Brain microvascular endothelial cell (primary cell): ENCODE results near the gene IGF1R.

ENCODE experiments used
- DNase-seq: peaks from one replicate; pipeline ENCODE4 v3.0.0-alpha.2; 2020
- H3K27ac ChIP-seq: fragments of 250-450 bp; sonication (Bioruptor Pico); 2 replicates; pipeline ENCODE4 v1.5.1; 2020; ENCODE audit warnings: mild to moderate bottlenecking, moderate library complexity
- H3K27me3 ChIP-seq: fragments of 250-450 bp; sonication (Bioruptor Pico); replicated peaks from 2 replicates; pipeline ENCODE4 v1.5.1; 2020; ENCODE audit warnings: mild to moderate bottlenecking
- H3K36me3 ChIP-seq: fragments of 250-450 bp; sonication (Bioruptor Pico); replicated peaks from 2 replicates; pipeline ENCODE4 v1.5.1; 2020; ENCODE audit warnings: mild to moderate bottlenecking
- H3K4me3 ChIP-seq: 2 replicates; pipeline ENCODE4 v1.5.1; 2011; ENCODE audit warnings: low read depth, mild to moderate bottlenecking, control low read depth, low read length, moderate library complexity
- CTCF ChIP-seq: IDR thresholded peaks from 2 replicates; pipeline ENCODE4 v1.5.1; 2011; ENCODE audit warnings: low read depth, mild to moderate bottlenecking, moderate library complexity, low read length, control low read depth, inconsistent platforms; ENCODE audit errors: missing control alignments
- in situ Hi-C: cut with HindIII; loops from 2 replicates; pipeline ENCODE4 v1.10.0; 2017; ENCODE audit warnings: low sequenced_read_pairs, low pct_ligation_motif_present

The IGF1R gene

GRCh38 chr15:98894312-98894711 is 246.0 kb downstream of the IGF1R start:
- Histone ChIP-seq H3K36me3 (no peaks in the 10 kb centered on the region), H3K27ac (peak overlapping the region; percentile 20), H3K4me3 (no peak overlapping the region), H3K27me3 (no peaks in the 10 kb centered on the region)
- in situ Hi-C loops = no loop called here
- TF ChIP-seq CTCF = no peak
- no peak for DNase-seq

- H3K27ac ChIP-seq = peak overlapping the region; percentile 98
- H3K27me3 ChIP-seq = no peaks in the 10 kb centered on the region
- H3K36me3 ChIP-seq = no peaks in the 10 kb centered on the region
- in situ Hi-C loops = no loop called here
- H3K4me3 ChIP-seq = no peak overlapping the region
- no peak for TF ChIP-seq CTCF
- DNase-seq = peak; percentile 89
Measured at GRCh38 chr15:98896002-98896721, 247.8 kb downstream of the IGF1R start.

GRCh38 chr15:98896802-98897732 is 248.7 kb downstream of the IGF1R start:
- Histone ChIP-seq H3K36me3 (no peaks in the 10 kb centered on the region), H3K27me3 (no peaks in the 10 kb centered on the region), H3K27ac (peak overlapping the region; percentile 98), H3K4me3 (no peak overlapping the region)
- in situ Hi-C loops = no loop called here
- DNase-seq = peak; percentile 99
- TF ChIP-seq CTCF = no peak

GRCh38 chr15:98898122-98898521 is 249.8 kb downstream of the IGF1R start:
- no peak for TF ChIP-seq CTCF
- H3K27ac ChIP-seq = peak overlapping the region; percentile 98
- in situ Hi-C loops = no loop called here
- no peak for DNase-seq
- H3K4me3 ChIP-seq = no peak overlapping the region
- no peaks in the 10 kb centered on the region for H3K36me3 ChIP-seq
- no peaks in the 10 kb centered on the region for H3K27me3 ChIP-seq

GRCh38 chr15:98899272-98900021 is 251.1 kb downstream of the IGF1R start:
- Histone ChIP-seq H3K4me3 (no peak overlapping the region), H3K36me3 (no peaks in the 10 kb centered on the region)

More at GRCh38 chr15:98899272-98900021, 251.1 kb downstream of the IGF1R start:
- in situ Hi-C loops = no loop called here
- peak; percentile 57 for DNase-seq
- no peak for TF ChIP-seq CTCF
- Histone ChIP-seq H3K27ac (peak overlapping the region; percentile 98), H3K27me3 (no peaks in the 10 kb centered on the region)
